ENCODE results near the gene AHSG. TPM values are rescaled to one million over a fixed set of nuclear protein-coding genes. Genes with fewer than 3 reads are reported as not detected.

The AHSG gene
- total and polyA plus RNA-seq, 7 donors: 0.04 TPM; not detected in 6

- Histone ChIP-seq H3K4me3 (no peak overlapping the region), H3K27ac (no peak overlapping the region), H3K4me1 (peaks cover 0 to 10% (median 8%) of the 10 kb centered on the region in 4 donors), H3K36me3 (no peaks in the 10 kb centered on the region), H3K27me3 (peaks cover 0 to 18% (median 0%) of the 10 kb centered on the region in 3 donors), H3K9me3 (no peaks in the 10 kb centered on the region)
- WGBS, 2 donors: 91 to 94% methylated on average over 5 of the region's 5 CpGs
- TF ChIP-seq EP300 (IDR thresholded peaks at IDR 0.05) (no peak), POLR2A (IDR thresholded peaks at IDR 0.05) (no peak), CTCF (IDR thresholded peaks at IDR 0.05) (no peak), POLR2AphosphoS5 (IDR thresholded peaks at IDR 0.05) (no peak)
- intact Hi-C loops (cut with DNase I): loop anchor here (5.0 kb wide), 2 partner anchors 548 to 637 kb away; no protein-coding TSS in a partner anchor
- DNase-seq: no peak
Observed at GRCh38 chr3:186619787-186620212, 6.9 kb downstream of the AHSG start.

- Histone ChIP-seq H3K4me1 (peaks cover 0 to 10% (median 8%) of the 10 kb centered on the region in 4 donors), H3K9me3 (no peaks in the 10 kb centered on the region), H3K27ac (no peak overlapping the region), H3K4me3 (no peak overlapping the region), H3K27me3 (peaks cover 0 to 18% (median 0%) of the 10 kb centered on the region in 3 donors), H3K36me3 (no peaks in the 10 kb centered on the region)
- intact Hi-C loops (cut with DNase I): no loop called here
- no peak for TF ChIP-seq CTCF (IDR thresholded peaks at IDR 0.05)
- no peak for TF ChIP-seq POLR2A (IDR thresholded peaks at IDR 0.05)
- TF ChIP-seq POLR2AphosphoS5 (IDR thresholded peaks at IDR 0.05): no peak
- no peak for TF ChIP-seq EP300 (IDR thresholded peaks at IDR 0.05)
- WGBS, 2 donors: 82 to 90% methylated on average over 17 of the region's 17 CpGs
- no peak for DNase-seq
Observed at GRCh38 chr3:186620213-186621092, 7.6 kb downstream of the AHSG start.

GRCh38 chr3:186621894-186622650, 9.2 kb downstream of the AHSG start:
- Histone ChIP-seq H3K27ac (no peak overlapping the region), H3K27me3 (peaks cover 0 to 16% (median 0%) of the 10 kb centered on the region in 3 donors), H3K4me3 (no peak overlapping the region), H3K36me3 (no peaks in the 10 kb centered on the region), H3K9me3 (no peaks in the 10 kb centered on the region), H3K4me1 (peaks cover 0 to 4% (median 4%) of the 10 kb centered on the region in 4 donors)
- DNase-seq: no peak
- WGBS, 2 donors: 69 to 83% methylated on average over 7 of the region's 7 CpGs
- TF ChIP-seq EP300 (IDR thresholded peaks at IDR 0.05): no peak
- no peak for TF ChIP-seq POLR2A (IDR thresholded peaks at IDR 0.05)
- no peak for TF ChIP-seq POLR2AphosphoS5 (IDR thresholded peaks at IDR 0.05)
- TF ChIP-seq CTCF (IDR thresholded peaks at IDR 0.05): no peak
- intact Hi-C loops (cut with DNase I): no loop called here

GRCh38 chr3:186622651-186623310, 9.9 kb downstream of the AHSG start:
- H3K9me3 ChIP-seq: no peaks in the 10 kb centered on the region
- TF ChIP-seq EP300 (IDR thresholded peaks at IDR 0.05): no peak
- TF ChIP-seq POLR2A (IDR thresholded peaks at IDR 0.05): no peak
- TF ChIP-seq POLR2AphosphoS5 (IDR thresholded peaks at IDR 0.05): no peak
- no peak for TF ChIP-seq CTCF (IDR thresholded peaks at IDR 0.05)
- H3K27me3 ChIP-seq: peaks cover 0 to 11% (median 0%) of the 10 kb centered on the region in 3 donors
- no peaks in the 10 kb centered on the region for H3K36me3 ChIP-seq
- H3K4me1 ChIP-seq: no peaks in the 10 kb centered on the region
- intact Hi-C loops (cut with DNase I): no loop called here
- DNase-seq: no peak
- WGBS, 2 donors: 51 to 53% methylated on average over 2 of the region's 2 CpGs
- H3K27ac ChIP-seq: no peak overlapping the region
- H3K4me3 ChIP-seq: no peak overlapping the region
